Measurements from ENCODE around the gene EPHA1.

DNA sequence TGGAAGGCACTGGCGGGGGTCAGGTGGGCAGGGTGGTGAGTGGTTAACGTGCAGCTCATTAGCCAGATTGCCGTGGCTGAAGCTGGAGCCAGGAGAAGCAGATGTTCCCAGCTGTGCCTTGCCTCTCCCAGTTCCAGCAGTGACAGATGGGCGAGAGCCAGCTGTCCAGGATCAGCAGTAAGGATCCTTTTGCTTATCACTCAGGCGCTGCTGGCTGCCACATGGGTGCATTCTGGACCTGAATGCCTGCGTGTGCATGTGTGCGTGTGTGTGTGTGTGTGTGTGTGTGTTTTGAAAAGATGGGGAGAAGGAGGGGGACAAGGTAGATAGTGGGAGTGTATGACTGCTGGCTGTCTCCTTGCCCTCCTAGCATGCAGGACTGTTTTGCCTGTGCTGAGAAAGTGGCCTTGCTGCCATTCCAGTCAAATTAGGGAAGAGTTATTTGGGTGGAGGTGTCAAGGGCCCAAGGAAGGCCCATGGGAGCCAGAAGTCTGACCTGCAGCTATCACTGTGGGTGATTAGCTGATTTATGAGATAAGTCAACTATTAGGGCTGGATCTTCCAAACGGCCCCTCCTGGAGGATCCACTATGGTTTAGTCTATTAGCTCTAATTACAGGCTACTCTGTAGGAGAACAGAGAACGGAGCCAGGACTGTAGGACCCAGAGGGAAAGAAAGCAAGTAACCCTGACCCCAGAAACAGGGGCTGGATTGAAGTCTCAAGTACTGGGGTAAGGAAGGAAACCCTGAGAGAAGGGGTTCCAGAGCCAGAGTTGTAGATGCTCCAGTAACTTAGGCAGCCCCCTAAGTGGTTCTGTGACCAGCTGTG lies 3.3 kb downstream of the EPHA1 start:
- no peak for TF ChIP-seq CTCF (IDR thresholded peaks at IDR 0.05)
- no peak for TF ChIP-seq POLR2A (IDR thresholded peaks at IDR 0.05)
- TF ChIP-seq EP300 (IDR thresholded peaks at IDR 0.05) = no peak
- TF ChIP-seq POLR2AphosphoS5 (IDR thresholded peaks at IDR 0.05) = peak in 1 of 3 donors; percentile 53
